Neural cell (in vitro differentiated cells): ENCODE measurements around the gene FADD. TPM values are rescaled to one million over a fixed set of nuclear protein-coding genes. Genes with fewer than 3 reads are reported as not detected.

Source experiments
- H2AFZ ChIP-seq: fragments of 200-600, 300-800 bp; sonication (generic), shearing (Covaris generic); 2 replicates; pipeline ENCODE4 v1.6.0; 2014; ENCODE audit warnings: low read depth, mild to moderate bottlenecking, antibody characterized with exemption, low read length, moderate library complexity
- H3F3A ChIP-seq: fragments of 200-600 bp; shearing (Covaris generic); 2 replicates; pipeline ENCODE4 v1.6.1; 2016; ENCODE audit warnings: mild to moderate bottlenecking, moderate library complexity, mixed read lengths, antibody characterized with exemption, low read length; ENCODE audit not compliant: insufficient read depth, poor library complexity, severe bottlenecking
- H3K27ac ChIP-seq: fragments of 200-600, 300-800 bp; sonication (generic), shearing (Covaris generic); 2 replicates; pipeline ENCODE4 v1.5.1; 2014; ENCODE audit warnings: mild to moderate bottlenecking, low read length, moderate library complexity
- H3K27me3 ChIP-seq: fragments of 300-800, 200-600 bp; sonication (generic), shearing (Covaris generic); 2 replicates; pipeline ENCODE4 v1.6.0; 2014; ENCODE audit warnings: mild to moderate bottlenecking, low read depth, low read length, moderate library complexity; ENCODE audit not compliant: insufficient read depth
- H3K36me3 ChIP-seq: fragments of 300-800, 200-600 bp; sonication (generic), shearing (Covaris generic); 2 replicates; pipeline ENCODE4 v1.5.1; 2014; ENCODE audit warnings: mild to moderate bottlenecking, antibody characterized with exemption, low read length, moderate library complexity; ENCODE audit not compliant: insufficient read depth
- H3K4me2 ChIP-seq: fragments of 300-800, 200-600 bp; sonication (generic), shearing (Covaris generic); 2 replicates; pipeline ENCODE4 v1.6.0; 2014; ENCODE audit warnings: mild to moderate bottlenecking, low read length
- H3K4me3 ChIP-seq: fragments of 300-800, 200-600 bp; sonication (generic), shearing (Covaris generic); 2 replicates; pipeline ENCODE4 v1.5.1; 2014; ENCODE audit warnings: mild to moderate bottlenecking, low read length, moderate library complexity
- H3K79me2 ChIP-seq: fragments of 200-600 bp; shearing (Covaris generic); replicated peaks from 2 replicates; pipeline ENCODE4 v1.6.0; 2014; ENCODE audit warnings: mild to moderate bottlenecking, low read length, moderate library complexity; ENCODE audit not compliant: insufficient read depth
- H3K9ac ChIP-seq: fragments of 300-800, 200-600 bp; sonication (generic), shearing (Covaris generic); 2 replicates; pipeline ENCODE4 v1.6.1; 2016; ENCODE audit warnings: mild to moderate bottlenecking, low read length, mixed read lengths
- H3K9me2 ChIP-seq: fragments of 200-600 bp; shearing (Covaris generic); 2 replicates; pipeline ENCODE4 v1.6.1; 2016; ENCODE audit warnings: mild to moderate bottlenecking, low read length, mixed read lengths; ENCODE audit not compliant: insufficient read depth
- H3K9me3 ChIP-seq: fragments of 200-600, 300-800 bp; sonication (generic), shearing (Covaris generic); 2 replicates; pipeline ENCODE4 v1.6.1; 2016; ENCODE audit warnings: mild to moderate bottlenecking, mixed run types, low read length, moderate library complexity, mixed read lengths
- H4K20me1 ChIP-seq: fragments of 200-600 bp; shearing (Covaris generic); 2 replicates; pipeline ENCODE4 v1.6.1; 2016; ENCODE audit warnings: mild to moderate bottlenecking, mixed run types; ENCODE audit not compliant: insufficient read depth
- EP300 ChIP-seq: fragments of 450-650 bp; conservative IDR thresholded peaks from 2 replicates; pipeline ENCODE4 v1.6.1; 2014; ENCODE audit warnings: antibody characterized with exemption, mild to moderate bottlenecking, moderate library complexity; ENCODE audit not compliant: poor library complexity, severe bottlenecking
- EZH2 ChIP-seq: fragments of 200-600, 300-800 bp; shearing (Covaris generic), sonication (generic); IDR thresholded peaks from 2 replicates; pipeline ENCODE4 v1.6.1; 2014; ENCODE audit warnings: antibody characterized with exemption, low read length, borderline replicate concordance, mild to moderate bottlenecking; ENCODE audit not compliant: insufficient read depth, poor library complexity, severe bottlenecking
- MXI1 ChIP-seq: fragments of 450-650 bp; conservative IDR thresholded peaks from 2 replicates; pipeline ENCODE4 v1.6.1; 2014; ENCODE audit warnings: antibody characterized with exemption, mild to moderate bottlenecking; ENCODE audit not compliant: poor library complexity, severe bottlenecking
- POLR2AphosphoS5 ChIP-seq: IDR thresholded peaks from 2 replicates; pipeline ENCODE4 v1.6.1; 2012
- RAD21 ChIP-seq: fragments of 450-650 bp; conservative IDR thresholded peaks from 2 replicates; pipeline ENCODE4 v1.6.1; 2014; ENCODE audit warnings: antibody characterized with exemption, mild to moderate bottlenecking, moderate library complexity
- REST ChIP-seq: IDR thresholded peaks from 2 replicates; pipeline ENCODE4 v1.6.1; 2012; ENCODE audit warnings: borderline replicate concordance
- SMC3 ChIP-seq: fragments of 450-650 bp; conservative IDR thresholded peaks from 2 replicates; pipeline ENCODE4 v1.6.1; 2014; ENCODE audit warnings: antibody characterized with exemption, mild to moderate bottlenecking, moderate library complexity; ENCODE audit not compliant: poor library complexity
- TAF1 ChIP-seq: IDR thresholded peaks from 2 replicates; pipeline ENCODE4 v1.6.1; 2012; ENCODE audit warnings: low read depth
- polyA plus RNA-seq: library from polyadenylated mRNA; depleted of rRNA; stranded (reverse); fragments of >200 nt; gene quantifications from 2 replicates; pipeline ENCODE4 v1.2.3, GENCODE V29; 2014
- TF ChIP-seq, protein P1 (sequence below): fragments of 450-650 bp; IDR thresholded peaks from 2 replicates; pipeline ENCODE4 v1.5.1; 2014; ENCODE audit warnings: antibody characterized with exemption, mild to moderate bottlenecking, moderate library complexity; ENCODE audit not compliant: poor library complexity, severe bottlenecking

FADD gene
- polyA plus RNA-seq, 1 donor from 2014 or later = 23.1 TPM

DNA sequence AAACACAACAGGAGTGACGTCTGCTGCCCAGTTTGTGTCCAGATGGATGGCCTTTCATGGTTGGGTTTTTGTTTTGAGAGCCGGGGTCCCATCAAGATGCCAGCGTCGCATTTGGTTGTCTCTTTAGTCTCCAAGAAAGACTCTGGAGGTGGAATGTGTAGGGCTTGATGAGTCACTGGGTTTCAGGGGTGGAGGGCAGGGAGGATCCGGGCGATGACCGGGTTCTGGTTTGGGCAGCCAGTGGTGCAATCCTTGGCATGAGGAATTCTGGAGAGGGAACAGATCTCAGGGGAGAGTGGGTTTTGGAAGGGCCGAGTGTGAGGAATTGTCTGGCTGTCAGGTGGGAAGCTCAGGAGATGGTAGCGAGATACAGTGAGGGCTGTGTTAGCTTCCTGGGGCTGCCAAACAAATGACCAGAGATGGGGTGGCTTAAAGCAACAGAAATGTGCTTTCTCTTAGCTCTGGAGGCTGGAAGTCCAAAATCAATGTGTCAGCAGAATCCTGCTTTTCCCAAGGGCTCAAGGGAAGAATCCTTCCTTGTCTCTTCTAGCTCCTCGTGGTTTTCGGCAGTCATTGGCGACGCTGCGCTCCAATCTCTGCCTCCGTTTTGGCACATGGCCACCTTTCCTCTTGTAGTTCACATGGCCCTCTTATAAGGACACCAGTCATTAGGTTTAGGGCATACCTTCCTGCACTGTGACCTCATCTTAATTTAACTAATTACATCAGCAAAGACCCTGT lies 41.0 kb downstream of the FADD start:
- Histone ChIP-seq H3K27me3 (no peaks in the 10 kb centered on the region), H2AFZ (no peak overlapping the region), H3K79me2 (no peaks in the 10 kb centered on the region), H3K9ac (no peak overlapping the region), H3K4me3 (no peak overlapping the region), H3K4me2 (no peak overlapping the region), H3K9me3 (no peaks in the 10 kb centered on the region), H4K20me1 (no peaks in the 10 kb centered on the region), H3K9me2 (no peaks in the 10 kb centered on the region), H3F3A (no peaks in the 10 kb centered on the region), H3K36me3 (no peaks in the 10 kb centered on the region), H3K27ac (no peak overlapping the region)
- TF ChIP-seq SMC3 = no peak
- no peak for TF ChIP-seq RAD21
- no peak for TF ChIP-seq EP300
- TF ChIP-seq, protein P1, sequence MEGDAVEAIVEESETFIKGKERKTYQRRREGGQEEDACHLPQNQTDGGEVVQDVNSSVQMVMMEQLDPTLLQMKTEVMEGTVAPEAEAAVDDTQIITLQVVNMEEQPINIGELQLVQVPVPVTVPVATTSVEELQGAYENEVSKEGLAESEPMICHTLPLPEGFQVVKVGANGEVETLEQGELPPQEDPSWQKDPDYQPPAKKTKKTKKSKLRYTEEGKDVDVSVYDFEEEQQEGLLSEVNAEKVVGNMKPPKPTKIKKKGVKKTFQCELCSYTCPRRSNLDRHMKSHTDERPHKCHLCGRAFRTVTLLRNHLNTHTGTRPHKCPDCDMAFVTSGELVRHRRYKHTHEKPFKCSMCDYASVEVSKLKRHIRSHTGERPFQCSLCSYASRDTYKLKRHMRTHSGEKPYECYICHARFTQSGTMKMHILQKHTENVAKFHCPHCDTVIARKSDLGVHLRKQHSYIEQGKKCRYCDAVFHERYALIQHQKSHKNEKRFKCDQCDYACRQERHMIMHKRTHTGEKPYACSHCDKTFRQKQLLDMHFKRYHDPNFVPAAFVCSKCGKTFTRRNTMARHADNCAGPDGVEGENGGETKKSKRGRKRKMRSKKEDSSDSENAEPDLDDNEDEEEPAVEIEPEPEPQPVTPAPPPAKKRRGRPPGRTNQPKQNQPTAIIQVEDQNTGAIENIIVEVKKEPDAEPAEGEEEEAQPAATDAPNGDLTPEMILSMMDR = no peak
- no peak for TF ChIP-seq REST
- no peak for TF ChIP-seq POLR2AphosphoS5
- TF ChIP-seq MXI1 = no peak
- TF ChIP-seq TAF1 = no peak
- TF ChIP-seq EZH2 = no peak

GRCh38 chr11:70244698-70245097 lies 41.6 kb downstream of the FADD start:
- no peak overlapping the region for H3K27ac ChIP-seq
- H3K9me2 ChIP-seq = no peaks in the 10 kb centered on the region
- no peaks in the 10 kb centered on the region for H4K20me1 ChIP-seq
- H3K9ac ChIP-seq = no peak overlapping the region
- H3K4me3 ChIP-seq = no peak overlapping the region
- no peaks in the 10 kb centered on the region for H3K9me3 ChIP-seq
- no peak overlapping the region for H3K4me2 ChIP-seq
- H3F3A ChIP-seq = no peaks in the 10 kb centered on the region
- no peaks in the 10 kb centered on the region for H3K36me3 ChIP-seq
- no peak overlapping the region for H2AFZ ChIP-seq
- TF ChIP-seq EZH2 (no peak), POLR2AphosphoS5 (no peak), RAD21 (no peak), MXI1 (no peak), REST (no peak), TAF1 (no peak), EP300 (no peak), SMC3 (no peak)
- TF ChIP-seq, protein P1 = no peak
- H3K27me3 ChIP-seq = no peaks in the 10 kb centered on the region
- H3K79me2 ChIP-seq = no peaks in the 10 kb centered on the region
